HG02623 (cell line): ENCODE results near the gene GABRB1.

ENCODE experiments used
- ATAC-seq: cut with Tn5 transposase; IDR thresholded peaks from one replicate; pipeline ENCODE4 v1.9.1; 2021; ENCODE audit warnings: moderate library complexity; ENCODE audit not compliant: unreplicated experiment

Gene GABRB1

DNA sequence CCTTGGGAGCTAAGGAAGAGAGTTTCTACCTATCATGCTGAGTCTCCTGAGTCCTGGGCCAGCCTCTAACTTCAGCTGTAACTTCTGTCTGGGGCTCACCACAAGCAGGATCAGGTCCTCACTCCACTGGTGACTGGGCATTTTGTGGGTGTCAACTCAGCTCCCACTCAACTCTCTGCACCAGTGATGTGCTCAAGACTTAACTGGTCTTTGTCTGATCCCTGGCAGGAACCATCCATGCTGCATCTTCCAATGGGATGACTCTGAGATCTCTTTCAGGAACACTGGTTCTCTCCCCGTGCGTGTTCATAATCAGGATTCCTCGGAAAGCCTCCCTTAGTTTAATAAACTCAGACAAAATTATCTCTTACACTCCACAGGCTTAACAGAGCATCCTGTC, 349.8 kb downstream of the GABRB1 start:
- ATAC-seq, result no peak

- ATAC-seq, result no peak
Observed at GRCh38 chr4:47382846-47383360, 351.5 kb downstream of the GABRB1 start.

DNA sequence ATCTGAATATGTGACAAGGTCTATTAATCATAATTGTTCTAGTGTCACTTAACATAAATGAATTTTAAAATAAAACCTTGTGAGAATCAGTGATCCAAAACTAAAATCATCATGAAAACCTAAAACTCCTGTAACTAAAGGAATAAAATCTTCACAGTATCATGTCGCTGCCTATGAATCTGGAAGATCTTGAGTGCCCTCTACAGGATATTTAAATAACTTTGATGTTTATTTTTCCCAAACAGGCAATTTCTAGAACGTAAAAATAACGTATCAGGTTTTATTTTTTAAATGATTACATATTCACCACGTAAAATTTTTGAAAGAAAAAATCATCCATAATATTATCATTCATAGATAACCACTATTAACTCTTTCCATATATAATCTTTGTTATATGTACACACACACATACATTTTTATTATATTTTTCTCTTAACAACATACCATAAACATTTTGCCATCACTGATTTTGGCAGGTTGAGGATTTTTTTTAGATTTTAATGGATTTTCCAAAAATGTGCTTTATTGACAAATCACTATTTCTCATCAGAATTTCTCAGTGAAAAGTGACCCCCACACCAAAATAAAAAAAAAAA, 352.6 kb downstream of the GABRB1 start:
- no peak for ATAC-seq

- no peak for ATAC-seq
Observed at GRCh38 chr4:47386146-47386545, 354.8 kb downstream of the GABRB1 start.

GRCh38 chr4:47386561-47387235, 355.3 kb downstream of the GABRB1 start:
- ATAC-seq, result no peak

- no peak for ATAC-seq
Observed at GRCh38 chr4:47390428-47391125, 359.2 kb downstream of the GABRB1 start.

DNA sequence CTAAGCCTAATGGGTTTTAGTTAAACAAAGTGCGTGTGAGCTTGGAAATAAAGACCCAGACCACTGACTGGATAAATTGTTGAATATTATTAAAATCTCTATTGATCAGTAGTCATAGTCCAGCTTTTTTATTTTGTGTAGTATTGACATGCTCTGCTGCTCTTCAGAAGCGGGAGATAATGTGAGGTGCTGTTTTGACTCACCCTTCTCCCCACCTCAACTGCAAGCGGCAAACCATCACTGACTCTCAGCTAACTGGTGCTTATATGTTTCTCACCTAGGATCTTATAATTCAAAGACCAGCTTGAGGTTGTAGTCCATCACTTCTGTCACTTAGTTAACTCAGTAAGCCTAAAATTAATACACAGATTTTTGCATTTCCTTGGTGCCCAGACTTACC, 359.9 kb downstream of the GABRB1 start:
- no peak for ATAC-seq

GRCh38 chr4:47406408-47406807, 375.0 kb downstream of the GABRB1 start:
- no peak for ATAC-seq

GRCh38 chr4:47410271-47410670, 378.9 kb downstream of the GABRB1 start:
- ATAC-seq, result no peak

DNA sequence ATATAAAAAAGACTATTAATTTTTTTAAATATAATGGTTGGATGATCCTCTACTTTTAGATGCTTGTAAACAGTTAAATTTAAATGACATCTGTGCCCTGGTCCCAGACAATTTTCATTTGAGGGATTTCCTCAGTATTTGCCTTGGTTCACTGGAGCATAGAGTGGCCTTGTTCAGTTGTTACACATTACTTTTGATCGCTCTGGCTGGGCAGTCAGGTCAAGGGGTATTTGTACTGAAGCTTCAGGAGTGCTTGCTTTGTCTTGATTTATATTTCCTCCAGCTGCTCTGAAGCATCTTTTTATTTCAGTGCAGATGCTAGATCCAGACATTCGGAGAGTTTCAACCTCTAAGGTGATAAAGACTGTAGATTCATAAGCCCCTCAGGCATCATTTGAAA, 382.2 kb downstream of the GABRB1 start:
- ATAC-seq, result no peak

GRCh38 chr4:47415719-47416118, 384.4 kb downstream of the GABRB1 start:
- no peak for ATAC-seq

GRCh38 chr4:47418147-47418546, 386.8 kb downstream of the GABRB1 start:
- no peak for ATAC-seq

DNA sequence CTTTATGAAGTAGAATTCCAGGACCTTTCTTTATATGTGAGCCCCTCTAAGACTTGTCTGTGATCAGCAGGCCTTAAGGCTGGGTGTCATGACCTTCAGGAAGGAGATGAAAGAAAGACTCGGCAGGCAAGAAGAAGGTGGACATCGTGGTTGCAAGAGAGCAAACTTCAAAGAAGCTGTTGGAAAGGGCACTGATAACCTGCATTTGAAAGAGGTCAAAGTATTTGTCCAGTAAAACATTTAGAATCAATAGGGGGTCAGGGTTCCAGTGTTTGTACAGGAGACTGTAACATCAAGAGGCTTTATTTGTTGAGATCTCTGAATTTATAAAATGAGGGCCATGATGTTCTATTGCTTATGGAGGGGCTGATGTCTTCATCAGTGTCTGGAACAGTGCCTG, 387.9 kb downstream of the GABRB1 start:
- no peak for ATAC-seq

- no peak for ATAC-seq
Observed at GRCh38 chr4:47425628-47426027, 394.3 kb downstream of the GABRB1 start.

DNA sequence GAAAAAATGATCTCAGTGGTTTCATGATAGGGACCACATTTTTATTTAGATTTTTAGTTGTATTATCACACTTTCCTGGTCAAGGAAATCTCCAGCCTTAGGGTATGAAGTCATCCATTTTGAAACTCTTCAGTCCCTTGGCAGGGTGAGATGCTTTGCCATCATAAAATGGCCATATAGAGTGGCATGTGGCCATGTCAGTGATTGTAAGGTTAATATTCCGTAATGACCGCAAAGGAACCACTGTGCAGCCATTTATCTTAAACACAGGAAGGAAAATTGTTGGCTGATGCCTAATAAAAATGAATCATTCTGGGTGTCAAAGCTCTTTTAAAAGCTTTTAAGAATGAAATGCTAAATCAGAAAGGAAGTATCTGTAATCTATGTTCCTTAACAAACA, 396.6 kb downstream of the GABRB1 start:
- ATAC-seq, result no peak

GRCh38 chr4:47432749-47433148, 401.4 kb downstream of the GABRB1 start:
- ATAC-seq, result no peak

- no peak for ATAC-seq
Observed at GRCh38 chr4:47434931-47435330, 403.6 kb downstream of the GABRB1 start.

DNA sequence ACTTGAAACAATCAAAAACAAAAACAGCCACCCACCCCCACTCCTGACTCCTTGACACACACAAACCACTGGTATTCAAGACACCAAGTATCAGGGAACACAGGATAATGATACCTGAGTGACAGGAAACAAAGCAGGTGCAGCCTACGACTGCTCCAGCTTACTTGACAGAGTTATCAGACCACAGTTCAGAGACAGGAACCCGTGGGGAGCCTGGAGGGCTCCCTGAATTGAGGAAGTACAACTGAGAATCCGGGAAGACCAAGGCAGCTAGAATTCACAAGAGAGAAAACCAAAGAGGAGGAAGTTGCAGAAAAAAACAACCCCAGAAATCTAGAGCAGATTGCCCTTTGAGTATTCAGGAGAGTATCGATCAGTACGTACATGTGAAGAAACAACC, 411.6 kb downstream of the GABRB1 start:
- peak; percentile 68 for ATAC-seq

DNA sequence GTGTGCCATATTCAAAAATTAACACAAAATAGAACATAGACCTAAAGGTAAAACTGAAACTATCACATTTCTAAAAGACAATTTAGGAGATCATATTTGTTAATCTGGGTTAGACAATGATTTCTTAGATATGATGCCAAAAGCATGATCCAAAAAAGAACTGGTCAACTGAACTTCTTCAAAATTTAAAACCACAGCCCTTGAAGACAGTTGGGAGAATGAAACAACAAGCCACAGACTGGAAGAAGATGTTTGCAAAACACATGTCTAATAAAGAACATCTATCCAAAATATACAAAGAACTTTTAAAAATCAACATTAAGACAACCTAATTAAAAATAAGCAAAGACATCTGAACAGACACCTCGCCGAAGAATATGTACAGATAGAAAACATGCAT, 412.7 kb downstream of the GABRB1 start:
- ATAC-seq, result no peak

- ATAC-seq, result no peak
Observed at GRCh38 chr4:47451657-47452056, 420.3 kb downstream of the GABRB1 start.

GRCh38 chr4:47462799-47463234, 431.4 kb downstream of the GABRB1 start:
- ATAC-seq, result peak; percentile 21
